Vagina (tissue), 2 donors: Measurements from ENCODE around the gene CCDC18.

Experiments used
- CTCF ChIP-seq, 3 experiments: fragments of 450-650 bp in 2 of 3; fragments of 200-600 bp in 1 of 3; sonication (generic) in 1 of 3; IDR thresholded peaks; one replicate each; pipeline ENCODE4 v1.5.1; 2017 to 2019; ENCODE audit warnings: antibody characterized with exemption in 3 of 3, mild to moderate bottlenecking in 2 of 3, moderate library complexity in 2 of 3
- POLR2AphosphoS5 ChIP-seq, 2 donors: sonication (generic); formaldehyde crosslinking; IDR thresholded peaks; one replicate each; pipeline ENCODE4 v1.9.0; 2017; ENCODE audit warnings: antibody characterized with exemption in 2 of 2, mild to moderate bottlenecking in 2 of 2, low read depth in 1 of 2; ENCODE audit not compliant: insufficient read depth in 1 of 2

GRCh38 chr1:93304716-93305138 is 124.2 kb downstream of the CCDC18 start:
- TF ChIP-seq CTCF (IDR thresholded peaks at IDR 0.05): peak; percentile 59 to 88 (median 68)
- TF ChIP-seq POLR2AphosphoS5 (IDR thresholded peaks at IDR 0.05; ENCODE audit: insufficient read depth in 1 of 2, low read depth in 1 of 2): no peak
